Measurements from ENCODE around the gene RHOT2.

The RHOT2 gene

GRCh38 chr16:647173-647902 is 20.6 kb upstream of the RHOT2 start:
- TF ChIP-seq GATA3 (IDR thresholded peaks at IDR 0.05; ENCODE audit: low read depth, low read length): no peak
- no peak for TF ChIP-seq GATA2 (IDR thresholded peaks at IDR 0.05; ENCODE audit: low read depth, low read length)

GRCh38 chr16:648071-648780 is 19.7 kb upstream of the RHOT2 start:
- TF ChIP-seq GATA3 (IDR thresholded peaks at IDR 0.05; ENCODE audit: low read depth, low read length): no peak

- no peak for TF ChIP-seq GATA2 (IDR thresholded peaks at IDR 0.05; ENCODE audit: low read depth, low read length)
- TF ChIP-seq GATA3 (IDR thresholded peaks at IDR 0.05; ENCODE audit: low read depth, low read length): no peak
Measured at GRCh38 chr16:648781-649589, 18.9 kb upstream of the RHOT2 start, which contains the start of gene WDR90. Gene WDR90, plus strand, starts transcription at chr16:649365. Its CDS starts 52 bp downstream, at chr16:649417.

- TF ChIP-seq GATA3 (IDR thresholded peaks at IDR 0.05; ENCODE audit: low read depth, low read length): no peak
- TF ChIP-seq GATA2 (IDR thresholded peaks at IDR 0.05; ENCODE audit: low read depth, low read length): no peak
Measured at GRCh38 chr16:649631-650030, 18.3 kb upstream of the RHOT2 start.

- TF ChIP-seq GATA3 (IDR thresholded peaks at IDR 0.05; ENCODE audit: low read depth, low read length) (no peak), GATA2 (IDR thresholded peaks at IDR 0.05; ENCODE audit: low read depth, low read length) (no peak)
Measured at GRCh38 chr16:651844-652243, 16.1 kb upstream of the RHOT2 start.

- no peak for TF ChIP-seq GATA3 (IDR thresholded peaks at IDR 0.05; ENCODE audit: low read depth, low read length)
- TF ChIP-seq GATA2 (IDR thresholded peaks at IDR 0.05; ENCODE audit: low read depth, low read length): no peak
Measured at GRCh38 chr16:652454-653305, 15.3 kb upstream of the RHOT2 start.

- no peak for TF ChIP-seq GATA2 (IDR thresholded peaks at IDR 0.05; ENCODE audit: low read depth, low read length)
- no peak for TF ChIP-seq GATA3 (IDR thresholded peaks at IDR 0.05; ENCODE audit: low read depth, low read length)
Measured at GRCh38 chr16:654034-654433, 13.9 kb upstream of the RHOT2 start.

- TF ChIP-seq GATA2 (IDR thresholded peaks at IDR 0.05; ENCODE audit: low read depth, low read length) (no peak), GATA3 (IDR thresholded peaks at IDR 0.05; ENCODE audit: low read depth, low read length) (no peak)
Measured at GRCh38 chr16:657487-657886, 10.4 kb upstream of the RHOT2 start.

- TF ChIP-seq GATA3 (IDR thresholded peaks at IDR 0.05; ENCODE audit: low read depth, low read length) (no peak), GATA2 (IDR thresholded peaks at IDR 0.05; ENCODE audit: low read depth, low read length) (no peak)
Measured at GRCh38 chr16:658679-659571, 9.0 kb upstream of the RHOT2 start.

GRCh38 chr16:659618-660017 is 8.3 kb upstream of the RHOT2 start:
- no peak for TF ChIP-seq GATA3 (IDR thresholded peaks at IDR 0.05; ENCODE audit: low read depth, low read length)
- TF ChIP-seq GATA2 (IDR thresholded peaks at IDR 0.05; ENCODE audit: low read depth, low read length): no peak

GRCh38 chr16:660132-660458 is 7.8 kb upstream of the RHOT2 start:
- TF ChIP-seq GATA2 (IDR thresholded peaks at IDR 0.05; ENCODE audit: low read depth, low read length): no peak
- TF ChIP-seq GATA3 (IDR thresholded peaks at IDR 0.05; ENCODE audit: low read depth, low read length): no peak

- TF ChIP-seq GATA3 (IDR thresholded peaks at IDR 0.05; ENCODE audit: low read depth, low read length) (no peak), GATA2 (IDR thresholded peaks at IDR 0.05; ENCODE audit: low read depth, low read length) (no peak)
Measured at GRCh38 chr16:660459-661183, 7.3 kb upstream of the RHOT2 start.
